GM18511 (cell line): ENCODE measurements around the gene SND1.

Experiments
- ATAC-seq: cut with Tn5 transposase; IDR thresholded peaks from one replicate; pipeline ENCODE4 v1.9.1; 2021; ENCODE audit warnings: mild to moderate bottlenecking, moderate library complexity; ENCODE audit not compliant: unreplicated experiment

The SND1 gene

GRCh38 chr7:127858915-127859189, 206.9 kb downstream of the SND1 start:
- ATAC-seq: no peak

- no peak for ATAC-seq
Measured at GRCh38 chr7:127859330-127859729, 207.3 kb downstream of the SND1 start.

- no peak for ATAC-seq
Measured at GRCh38 chr7:127862525-127862924, 210.5 kb downstream of the SND1 start.

GRCh38 chr7:127863082-127863481, 211.1 kb downstream of the SND1 start:
- ATAC-seq: no peak

- no peak for ATAC-seq
Measured at GRCh38 chr7:127865466-127865865, 213.5 kb downstream of the SND1 start.

GRCh38 chr7:127870231-127870907, 218.4 kb downstream of the SND1 start:
- ATAC-seq: peak; percentile 67

GRCh38 chr7:127871226-127871625, 219.2 kb downstream of the SND1 start:
- no peak for ATAC-seq

- ATAC-seq: peak; percentile 74
Measured at GRCh38 chr7:127872122-127872521, 220.1 kb downstream of the SND1 start.

GRCh38 chr7:127873151-127873550, 221.2 kb downstream of the SND1 start:
- ATAC-seq: no peak

- ATAC-seq: no peak
Measured at GRCh38 chr7:127873715-127874636, 222.0 kb downstream of the SND1 start.

GRCh38 chr7:127874951-127875608, 223.1 kb downstream of the SND1 start:
- ATAC-seq: no peak

- no peak for ATAC-seq
Measured at GRCh38 chr7:127876393-127876792, 224.4 kb downstream of the SND1 start.

GRCh38 chr7:127877951-127878350, 226.0 kb downstream of the SND1 start:
- ATAC-seq: no peak

- ATAC-seq: no peak
Measured at GRCh38 chr7:127878791-127879190, 226.8 kb downstream of the SND1 start.

- ATAC-seq: no peak
Measured at GRCh38 chr7:127879436-127879835, 227.4 kb downstream of the SND1 start.

- no peak for ATAC-seq
Measured at GRCh38 chr7:127879942-127880341, 227.9 kb downstream of the SND1 start.

GRCh38 chr7:127880454-127880853, 228.5 kb downstream of the SND1 start:
- ATAC-seq: no peak

- ATAC-seq: no peak
Measured at GRCh38 chr7:127881564-127881963, 229.6 kb downstream of the SND1 start.

- ATAC-seq: no peak
Measured at GRCh38 chr7:127882313-127882920, 230.4 kb downstream of the SND1 start.

GRCh38 chr7:127884066-127884559, 232.1 kb downstream of the SND1 start:
- no peak for ATAC-seq

GRCh38 chr7:127885222-127885772, 233.3 kb downstream of the SND1 start:
- no peak for ATAC-seq
